H9 (cell line): ENCODE data around the gene RIMBP2. TPM values are rescaled to one million over a fixed set of nuclear protein-coding genes. Genes with fewer than 3 reads are reported as not detected.

Experiments used
- DNase-seq: peaks from one replicate; pipeline ENCODE4 v3.0.0-alpha.2; 2017
- H2AFZ ChIP-seq: one replicate; pipeline ENCODE4 v1.6.1; 2013; ENCODE audit warnings: mild to moderate bottlenecking, low read length, control low read depth, moderate library complexity
- H2AK5ac ChIP-seq: 2 replicates; pipeline ENCODE4 v1.6.1; 2013; ENCODE audit warnings: low read length, control low read depth, mixed read lengths; ENCODE audit not compliant: insufficient read length
- H2BK120ac ChIP-seq: one replicate; pipeline ENCODE4 v1.6.1; 2013; ENCODE audit warnings: low read depth, mild to moderate bottlenecking, low read length, control low read depth, inconsistent platforms; ENCODE audit not compliant: poor library complexity, severe bottlenecking
- H2BK12ac ChIP-seq: 2 replicates; pipeline ENCODE4 v1.6.1; 2013; ENCODE audit warnings: low read length, control low read depth, mixed read lengths, low read depth; ENCODE audit not compliant: insufficient read length
- H2BK15ac ChIP-seq: 2 replicates; pipeline ENCODE4 v1.6.1; 2013; ENCODE audit warnings: low read depth, low read length, control low read depth
- H2BK20ac ChIP-seq: one replicate; pipeline ENCODE4 v1.6.1; 2013; ENCODE audit warnings: low read depth, mild to moderate bottlenecking, low read length, control low read depth, inconsistent platforms; ENCODE audit not compliant: poor library complexity, severe bottlenecking
- H2BK5ac ChIP-seq: 2 replicates; pipeline ENCODE4 v1.6.1; 2013; ENCODE audit warnings: low read length, control low read depth, mixed read lengths; ENCODE audit not compliant: insufficient read length
- H3K14ac ChIP-seq: 2 replicates; pipeline ENCODE4 v1.6.1; 2013; ENCODE audit warnings: low read length, control low read depth; ENCODE audit not compliant: insufficient read depth
- H3K18ac ChIP-seq: 2 replicates; pipeline ENCODE4 v1.6.1; 2013; ENCODE audit warnings: low read depth, mild to moderate bottlenecking, mixed read lengths, low read length, control low read depth; ENCODE audit not compliant: insufficient read length
- H3K23ac ChIP-seq: 2 replicates; pipeline ENCODE4 v1.6.1; 2013; ENCODE audit warnings: low read length, control low read depth, mixed read lengths, low read depth; ENCODE audit not compliant: insufficient read length
- H3K23me2 ChIP-seq: 2 replicates; pipeline ENCODE4 v1.6.1; 2013; ENCODE audit warnings: low read depth, mild to moderate bottlenecking, mixed read lengths, low read length, control low read depth; ENCODE audit not compliant: insufficient read length, poor library complexity, severe bottlenecking
- H3K27ac ChIP-seq: 2 replicates; pipeline ENCODE4 v1.5.1; 2013; ENCODE audit warnings: low read length, control low read depth, mixed read lengths, low read depth; ENCODE audit not compliant: insufficient read length
- H3K27me3 ChIP-seq: 2 replicates; pipeline ENCODE4 v1.6.1; 2013; ENCODE audit warnings: low read length, control low read depth, inconsistent platforms; ENCODE audit not compliant: insufficient read depth
- H3K4ac ChIP-seq: 2 replicates; pipeline ENCODE4 v1.6.1; 2013; ENCODE audit warnings: low read depth, mild to moderate bottlenecking, control low read depth, inconsistent platforms, low read length, moderate library complexity
- H3K4me1 ChIP-seq: 2 replicates; pipeline ENCODE4 v1.6.1; 2013; ENCODE audit warnings: low read length, control low read depth, inconsistent platforms; ENCODE audit not compliant: insufficient read depth
- H3K4me2 ChIP-seq: 2 replicates; pipeline ENCODE4 v1.6.1; 2013; ENCODE audit warnings: low read length, control low read depth, mixed read lengths; ENCODE audit not compliant: insufficient read length, insufficient read depth
- H3K56ac ChIP-seq: 2 replicates; pipeline ENCODE4 v1.6.1; 2013; ENCODE audit warnings: low read depth, mild to moderate bottlenecking, mixed read lengths, low read length, control low read depth; ENCODE audit not compliant: insufficient read length
- H3K79me1 ChIP-seq: 2 replicates; pipeline ENCODE4 v1.6.1; 2013; ENCODE audit warnings: low read depth, mild to moderate bottlenecking, moderate library complexity, low read length, control low read depth, inconsistent platforms; ENCODE audit not compliant: insufficient read depth, poor library complexity, severe bottlenecking
- H3K79me2 ChIP-seq: 2 replicates; pipeline ENCODE4 v1.6.1; 2013; ENCODE audit warnings: low read length, control low read depth, inconsistent platforms; ENCODE audit not compliant: insufficient read depth
- H3K9ac ChIP-seq: 2 replicates; pipeline ENCODE4 v1.6.1; 2013; ENCODE audit warnings: low read length, control low read depth, mixed read lengths; ENCODE audit not compliant: insufficient read length; ENCODE audit errors: extremely low read depth
- H3K9me3 ChIP-seq: one replicate; pipeline ENCODE4 v1.6.1; 2013; ENCODE audit warnings: low read depth, low read length, inconsistent platforms; ENCODE audit not compliant: control insufficient read depth
- H3T11ph ChIP-seq: one replicate; pipeline ENCODE4 v1.6.1; 2013; ENCODE audit warnings: mild to moderate bottlenecking, low read length, control low read depth, inconsistent platforms
- H4K20me1 ChIP-seq: one replicate; pipeline ENCODE4 v1.6.1; 2013; ENCODE audit not compliant: control insufficient read depth, insufficient read length, insufficient read depth
- H4K5ac ChIP-seq: 2 replicates; pipeline ENCODE4 v1.6.1; 2013; ENCODE audit warnings: low read depth, mild to moderate bottlenecking, mixed read lengths, low read length, control low read depth; ENCODE audit not compliant: insufficient read length
- H4K8ac ChIP-seq: replicated peaks from 2 replicates; pipeline ENCODE4 v1.6.1; 2013; ENCODE audit warnings: low read length, control low read depth, mixed read lengths, low read depth; ENCODE audit not compliant: insufficient read length
- H4K91ac ChIP-seq: 2 replicates; pipeline ENCODE4 v1.6.1; 2013; ENCODE audit warnings: low read depth, mild to moderate bottlenecking, moderate library complexity, mixed read lengths, low read length, control low read depth; ENCODE audit not compliant: insufficient read length
- H3K27ac Mint-ChIP-seq, 3 experiments: 2 replicates in 2 of 3; 3 replicates in 1 of 3; pipeline ENCODE4 v1.8.0; 2020 to 2021; ENCODE audit warnings: mixed read lengths in 3 of 3, mild to moderate bottlenecking in 1 of 3, moderate library complexity in 1 of 3
- H3K27me3 Mint-ChIP-seq: 2 replicates; pipeline ENCODE4 v1.8.0; 2021; ENCODE audit warnings: low read depth, mild to moderate bottlenecking, moderate library complexity, mixed read lengths
- H3K36me3 Mint-ChIP-seq, 3 experiments: 2 replicates in 2 of 3; 3 replicates in 1 of 3; pipeline ENCODE4 v1.8.0; 2020 to 2021; ENCODE audit warnings: low read depth in 3 of 3, mixed read lengths in 3 of 3; ENCODE audit not compliant: insufficient read depth in 1 of 3
- H3K4me1 Mint-ChIP-seq, 2 experiments: 2 replicates each; pipeline ENCODE4 v1.8.0; 2020; ENCODE audit warnings: mixed read lengths in 2 of 2
- H3K4me3 Mint-ChIP-seq, 2 experiments: 2 replicates in 1 of 2; 3 replicates in 1 of 2; pipeline ENCODE4 v1.8.0; 2020 to 2021; ENCODE audit warnings: mild to moderate bottlenecking in 2 of 2, mixed read lengths in 2 of 2, moderate library complexity in 1 of 2
- H3K9me3 Mint-ChIP-seq, 2 experiments: 2 replicates in 1 of 2; 3 replicates in 1 of 2; pipeline ENCODE4 v1.8.0; 2020; ENCODE audit warnings: mild to moderate bottlenecking in 2 of 2, mixed read lengths in 2 of 2, moderate library complexity in 1 of 2
- WGBS: extraction: QIAGEN DNeasy Blood & Tissue Kit; methylation state at CpG from one replicate; pipeline ENCODE4 v1.1.7; 2013; ENCODE audit warnings: missing lambda C conversion rate, low lambda C conversion rate, mixed read lengths; ENCODE audit not compliant: insufficient read length; ENCODE audit errors: extremely low coverage; 5-methylcytosine and 5-hydroxymethylcytosine counted together
- total RNA-seq: library from RNA; stranded (reverse); gene quantifications from 2 replicates; pipeline ENCODE4 v1.2.1, GENCODE V29; 2021
- TF ChIP-seq, protein P1 (sequence below): fragments of 200-600 bp; sonication (generic); conservative IDR thresholded peaks from 3 replicates; pipeline ENCODE4 v1.8.0; 2021; ENCODE audit warnings: antibody characterized with exemption, mild to moderate bottlenecking

RIMBP2 gene
- total RNA-seq, 1 experiment from 2014 or later = 0.70 TPM

DNA sequence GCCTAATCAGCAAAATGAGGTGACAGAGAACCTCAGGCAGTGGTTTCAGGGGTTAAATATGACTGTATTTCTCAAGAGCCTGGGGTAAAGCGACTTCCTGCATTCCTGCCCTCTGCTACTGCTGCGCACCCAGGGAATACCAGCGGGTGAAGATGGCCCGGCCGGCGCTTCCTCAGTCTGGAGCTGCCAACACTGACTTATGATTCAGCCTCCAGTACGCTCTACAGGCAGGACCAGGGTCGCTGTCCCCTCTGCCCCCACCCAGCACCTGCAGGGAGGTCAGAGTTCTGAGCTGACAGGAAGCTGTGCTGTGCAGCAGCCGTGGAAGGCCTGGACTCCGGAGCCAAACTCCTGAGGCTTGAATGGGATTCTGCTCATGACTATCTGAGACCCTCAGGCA is 250.5 kb downstream of the RIMBP2 start:
- no peaks in the 10 kb centered on the region; the same call in 1 of the 2 replicates for H3K4me1 ChIP-seq
- H2BK120ac ChIP-seq = no peak overlapping the region
- H2BK15ac ChIP-seq = no peak overlapping the region
- H3T11ph ChIP-seq = no peak overlapping the region
- no peak overlapping the region for H3K27ac ChIP-seq
- no peaks in the 10 kb centered on the region for H3K27me3 ChIP-seq
- TF ChIP-seq, protein P1, sequence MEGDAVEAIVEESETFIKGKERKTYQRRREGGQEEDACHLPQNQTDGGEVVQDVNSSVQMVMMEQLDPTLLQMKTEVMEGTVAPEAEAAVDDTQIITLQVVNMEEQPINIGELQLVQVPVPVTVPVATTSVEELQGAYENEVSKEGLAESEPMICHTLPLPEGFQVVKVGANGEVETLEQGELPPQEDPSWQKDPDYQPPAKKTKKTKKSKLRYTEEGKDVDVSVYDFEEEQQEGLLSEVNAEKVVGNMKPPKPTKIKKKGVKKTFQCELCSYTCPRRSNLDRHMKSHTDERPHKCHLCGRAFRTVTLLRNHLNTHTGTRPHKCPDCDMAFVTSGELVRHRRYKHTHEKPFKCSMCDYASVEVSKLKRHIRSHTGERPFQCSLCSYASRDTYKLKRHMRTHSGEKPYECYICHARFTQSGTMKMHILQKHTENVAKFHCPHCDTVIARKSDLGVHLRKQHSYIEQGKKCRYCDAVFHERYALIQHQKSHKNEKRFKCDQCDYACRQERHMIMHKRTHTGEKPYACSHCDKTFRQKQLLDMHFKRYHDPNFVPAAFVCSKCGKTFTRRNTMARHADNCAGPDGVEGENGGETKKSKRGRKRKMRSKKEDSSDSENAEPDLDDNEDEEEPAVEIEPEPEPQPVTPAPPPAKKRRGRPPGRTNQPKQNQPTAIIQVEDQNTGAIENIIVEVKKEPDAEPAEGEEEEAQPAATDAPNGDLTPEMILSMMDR = no peak
- H3K27me3 Mint-ChIP-seq = peaks cover 4% of the 10 kb centered on the region; the same call in 1 of the 2 replicates
- DNase-seq = no peak
- no CpG with 5 or more reads among the region's 10 CpGs for WGBS
- H3K14ac ChIP-seq = no peak overlapping the region; the same call in 1 of the 2 replicates
- H4K8ac ChIP-seq = no peak overlapping the region
- H3K4me1 Mint-ChIP-seq = peaks cover 19% of the 10 kb centered on the region in 2 experiments
- no peaks in the 10 kb centered on the region for H3K9me3 ChIP-seq
- no peak overlapping the region for H3K56ac ChIP-seq
- H4K20me1 ChIP-seq = no peaks in the 10 kb centered on the region
- H2BK20ac ChIP-seq = no peak overlapping the region
- H3K18ac ChIP-seq = no peak overlapping the region
- no peak overlapping the region for H3K23ac ChIP-seq
- H3K4me2 ChIP-seq = no peak overlapping the region
- H3K79me2 ChIP-seq = no peaks in the 10 kb centered on the region
- peaks cover 5 to 10% of the 10 kb centered on the region in 2 experiments; a peak in 4 of 5 replicates for H3K9me3 Mint-ChIP-seq
- no peak overlapping the region for H2AFZ ChIP-seq
- H3K9ac ChIP-seq = no peak overlapping the region
- no peak overlapping the region for H3K27ac Mint-ChIP-seq
- no peak overlapping the region for H4K5ac ChIP-seq
- H3K79me1 ChIP-seq = no peaks in the 10 kb centered on the region
- no peak overlapping the region for H2BK5ac ChIP-seq
- no peaks in the 10 kb centered on the region for H3K23me2 ChIP-seq
- H2AK5ac ChIP-seq = no peak overlapping the region
- no peak overlapping the region for H3K4ac ChIP-seq
- H3K36me3 Mint-ChIP-seq = peaks cover 0 to 9% (median 3%) of the 10 kb centered on the region in 3 experiments; a peak in 5 of 7 replicates
- no peak overlapping the region for H3K4me3 Mint-ChIP-seq
- H4K91ac ChIP-seq = no peak overlapping the region
- no peak overlapping the region for H2BK12ac ChIP-seq
